ENCODE measurements around the gene NFKBIE. TPM values are rescaled to one million over a fixed set of nuclear protein-coding genes. Genes with fewer than 3 reads are reported as not detected.

The NFKBIE gene
- total and polyA plus RNA-seq, 2 of the 13 experiments (the other 11 are each of a cell fraction or from before 2014, with no cell fraction given), result 6.7 to 14.5 TPM

DNA sequence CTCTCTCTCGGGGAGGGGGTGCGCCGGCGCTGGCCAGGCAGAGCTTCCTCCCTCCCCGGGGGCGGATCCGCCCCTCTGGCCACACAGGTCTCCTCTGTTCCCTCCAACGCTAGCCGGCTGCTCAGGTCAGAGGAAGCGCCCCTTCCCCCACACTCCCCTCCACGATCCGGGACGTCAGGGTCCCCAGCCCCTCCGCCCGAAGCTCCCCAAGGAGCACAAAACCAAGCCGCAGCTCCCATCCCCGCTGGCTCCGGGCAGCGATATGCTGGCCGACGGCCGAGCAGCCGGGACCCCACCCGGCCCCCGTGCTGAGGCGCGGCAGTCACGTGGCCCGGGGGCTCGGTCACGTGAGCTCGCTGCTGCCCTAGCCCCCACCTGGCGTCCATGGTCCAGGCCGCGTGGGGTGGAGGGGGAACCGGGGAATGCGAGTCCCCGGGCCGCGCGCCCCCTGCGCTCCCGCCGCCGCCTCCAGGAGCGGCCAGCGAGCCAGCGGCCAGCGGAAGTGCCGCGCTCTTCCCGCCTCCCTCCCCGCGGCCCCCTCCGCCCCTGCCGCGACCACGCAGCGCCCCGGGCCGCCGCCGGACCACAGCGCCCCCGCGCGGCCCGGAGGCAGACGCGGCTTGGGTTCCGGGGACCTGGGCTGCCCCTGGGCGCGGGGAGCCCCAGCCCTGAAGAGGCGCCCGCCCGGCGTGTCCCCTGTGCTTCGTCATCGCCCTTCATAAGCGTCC lies 8.2 kb downstream of the NFKBIE start, which contains the start of gene SLC35B2 (continued):
- TF ChIP-seq, protein P1, sequence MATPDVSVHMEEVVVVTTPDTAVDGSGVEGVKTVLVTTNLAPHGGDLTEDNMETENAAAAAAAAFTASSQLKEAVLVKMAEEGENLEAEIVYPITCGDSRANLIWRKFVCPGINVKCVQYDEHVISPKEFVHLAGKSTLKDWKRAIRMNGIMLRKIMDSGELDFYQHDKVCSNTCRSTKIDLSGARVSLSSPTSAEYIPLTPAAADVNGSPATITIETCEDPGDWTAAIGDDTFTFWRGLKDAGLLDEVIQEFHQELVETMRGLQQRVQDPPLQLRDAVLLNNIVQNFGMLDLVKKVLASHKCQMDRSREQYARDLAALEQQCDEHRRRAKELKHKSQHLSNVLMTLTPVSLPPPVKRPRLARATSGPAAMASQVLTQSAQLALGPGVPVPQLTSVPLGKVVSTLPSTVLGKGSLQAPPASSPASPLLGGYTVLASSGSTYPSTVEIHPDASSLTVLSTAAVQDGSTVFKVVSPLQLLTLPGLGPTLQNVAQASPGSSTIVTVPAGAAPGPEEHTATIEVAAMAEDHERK (CRISPR knock-in tag; IDR thresholded peaks at IDR 0.05; ENCODE audit: low read depth), result peak; percentile 26; the same call in 1 of the 2 replicates
- TF ChIP-seq ZNF703 (CRISPR knock-in tag; IDR thresholded peaks at IDR 0.05; ENCODE audit: borderline replicate concordance), result no peak
- TF ChIP-seq ZNF383 (CRISPR knock-in tag; IDR thresholded peaks at IDR 0.05; ENCODE audit: borderline replicate concordance), result 0 out of 2 replicates have a peak, but pooled peaks have one; percentile 8
- TF ChIP-seq, protein P2, sequence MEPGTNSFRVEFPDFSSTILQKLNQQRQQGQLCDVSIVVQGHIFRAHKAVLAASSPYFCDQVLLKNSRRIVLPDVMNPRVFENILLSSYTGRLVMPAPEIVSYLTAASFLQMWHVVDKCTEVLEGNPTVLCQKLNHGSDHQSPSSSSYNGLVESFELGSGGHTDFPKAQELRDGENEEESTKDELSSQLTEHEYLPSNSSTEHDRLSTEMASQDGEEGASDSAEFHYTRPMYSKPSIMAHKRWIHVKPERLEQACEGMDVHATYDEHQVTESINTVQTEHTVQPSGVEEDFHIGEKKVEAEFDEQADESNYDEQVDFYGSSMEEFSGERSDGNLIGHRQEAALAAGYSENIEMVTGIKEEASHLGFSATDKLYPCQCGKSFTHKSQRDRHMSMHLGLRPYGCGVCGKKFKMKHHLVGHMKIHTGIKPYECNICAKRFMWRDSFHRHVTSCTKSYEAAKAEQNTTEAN (CRISPR knock-in tag; conservative IDR thresholded peaks at IDR 0.05), result no peak
- TF ChIP-seq PCBP1 (IDR thresholded peaks at IDR 0.05; ENCODE audit: borderline replicate concordance, low read depth, low read length), result peak; percentile 95; the same call in 1 of the 2 replicates
- peak; percentile 57; the same call in 1 of the 2 replicates for TF ChIP-seq ZKSCAN8 (CRISPR knock-in tag; IDR thresholded peaks at IDR 0.05; ENCODE audit: borderline replicate concordance)
- TF ChIP-seq MTA1 (CRISPR knock-in tag; IDR thresholded peaks at IDR 0.05; ENCODE audit: borderline replicate concordance), result peak; percentile 15; the same call in 1 of the 2 replicates
- TF ChIP-seq ZBTB21 (CRISPR knock-in tag; IDR thresholded peaks at IDR 0.05), result no peak
- TF ChIP-seq HNRNPH1 (optimal IDR thresholded peaks at IDR 0.05; ENCODE audit: low read depth, low read length), result no peak
- TF ChIP-seq, protein P3, sequence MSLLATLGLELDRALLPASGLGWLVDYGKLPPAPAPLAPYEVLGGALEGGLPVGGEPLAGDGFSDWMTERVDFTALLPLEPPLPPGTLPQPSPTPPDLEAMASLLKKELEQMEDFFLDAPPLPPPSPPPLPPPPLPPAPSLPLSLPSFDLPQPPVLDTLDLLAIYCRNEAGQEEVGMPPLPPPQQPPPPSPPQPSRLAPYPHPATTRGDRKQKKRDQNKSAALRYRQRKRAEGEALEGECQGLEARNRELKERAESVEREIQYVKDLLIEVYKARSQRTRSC (CRISPR knock-in tag; IDR thresholded peaks at IDR 0.05; ENCODE audit: low read depth), result no peak
- TF ChIP-seq, protein P4, sequence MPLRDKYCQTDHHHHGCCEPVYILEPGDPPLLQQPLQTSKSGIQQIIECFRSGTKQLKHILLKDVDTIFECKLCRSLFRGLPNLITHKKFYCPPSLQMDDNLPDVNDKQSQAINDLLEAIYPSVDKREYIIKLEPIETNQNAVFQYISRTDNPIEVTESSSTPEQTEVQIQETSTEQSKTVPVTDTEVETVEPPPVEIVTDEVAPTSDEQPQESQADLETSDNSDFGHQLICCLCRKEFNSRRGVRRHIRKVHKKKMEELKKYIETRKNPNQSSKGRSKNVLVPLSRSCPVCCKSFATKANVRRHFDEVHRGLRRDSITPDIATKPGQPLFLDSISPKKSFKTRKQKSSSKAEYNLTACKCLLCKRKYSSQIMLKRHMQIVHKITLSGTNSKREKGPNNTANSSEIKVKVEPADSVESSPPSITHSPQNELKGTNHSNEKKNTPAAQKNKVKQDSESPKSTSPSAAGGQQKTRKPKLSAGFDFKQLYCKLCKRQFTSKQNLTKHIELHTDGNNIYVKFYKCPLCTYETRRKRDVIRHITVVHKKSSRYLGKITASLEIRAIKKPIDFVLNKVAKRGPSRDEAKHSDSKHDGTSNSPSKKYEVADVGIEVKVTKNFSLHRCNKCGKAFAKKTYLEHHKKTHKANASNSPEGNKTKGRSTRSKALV (CRISPR knock-in tag; IDR thresholded peaks at IDR 0.05), result peak; percentile 41; the same call in 1 of the 2 replicates
- TF ChIP-seq SKI (IDR thresholded peaks at IDR 0.05; ENCODE audit: partially characterized antibody), result no peak
- TF ChIP-seq ZNF766 (CRISPR knock-in tag; IDR thresholded peaks at IDR 0.05; ENCODE audit: borderline replicate concordance), result no peak
- TF ChIP-seq ZNF430 (CRISPR knock-in tag; IDR thresholded peaks at IDR 0.05), result peak; percentile 97
- peak; percentile 48; the same call in 1 of the 2 replicates for TF ChIP-seq SOX5 (CRISPR knock-in tag; IDR thresholded peaks at IDR 0.05; ENCODE audit: borderline replicate concordance)
- TF ChIP-seq, protein P5, sequence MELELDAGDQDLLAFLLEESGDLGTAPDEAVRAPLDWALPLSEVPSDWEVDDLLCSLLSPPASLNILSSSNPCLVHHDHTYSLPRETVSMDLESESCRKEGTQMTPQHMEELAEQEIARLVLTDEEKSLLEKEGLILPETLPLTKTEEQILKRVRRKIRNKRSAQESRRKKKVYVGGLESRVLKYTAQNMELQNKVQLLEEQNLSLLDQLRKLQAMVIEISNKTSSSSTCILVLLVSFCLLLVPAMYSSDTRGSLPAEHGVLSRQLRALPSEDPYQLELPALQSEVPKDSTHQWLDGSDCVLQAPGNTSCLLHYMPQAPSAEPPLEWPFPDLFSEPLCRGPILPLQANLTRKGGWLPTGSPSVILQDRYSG (CRISPR knock-in tag; IDR thresholded peaks at IDR 0.05), result no peak
- TF ChIP-seq NKX3-1 (CRISPR knock-in tag; IDR thresholded peaks at IDR 0.05), result 0 out of 2 replicates have a peak, but pooled peaks have one; percentile 60
- peak; percentile 44; the same call in 1 of the 2 replicates for TF ChIP-seq ZNF724P (CRISPR knock-in tag; IDR thresholded peaks at IDR 0.05; ENCODE audit: borderline replicate concordance)
- TF ChIP-seq, protein P6, sequence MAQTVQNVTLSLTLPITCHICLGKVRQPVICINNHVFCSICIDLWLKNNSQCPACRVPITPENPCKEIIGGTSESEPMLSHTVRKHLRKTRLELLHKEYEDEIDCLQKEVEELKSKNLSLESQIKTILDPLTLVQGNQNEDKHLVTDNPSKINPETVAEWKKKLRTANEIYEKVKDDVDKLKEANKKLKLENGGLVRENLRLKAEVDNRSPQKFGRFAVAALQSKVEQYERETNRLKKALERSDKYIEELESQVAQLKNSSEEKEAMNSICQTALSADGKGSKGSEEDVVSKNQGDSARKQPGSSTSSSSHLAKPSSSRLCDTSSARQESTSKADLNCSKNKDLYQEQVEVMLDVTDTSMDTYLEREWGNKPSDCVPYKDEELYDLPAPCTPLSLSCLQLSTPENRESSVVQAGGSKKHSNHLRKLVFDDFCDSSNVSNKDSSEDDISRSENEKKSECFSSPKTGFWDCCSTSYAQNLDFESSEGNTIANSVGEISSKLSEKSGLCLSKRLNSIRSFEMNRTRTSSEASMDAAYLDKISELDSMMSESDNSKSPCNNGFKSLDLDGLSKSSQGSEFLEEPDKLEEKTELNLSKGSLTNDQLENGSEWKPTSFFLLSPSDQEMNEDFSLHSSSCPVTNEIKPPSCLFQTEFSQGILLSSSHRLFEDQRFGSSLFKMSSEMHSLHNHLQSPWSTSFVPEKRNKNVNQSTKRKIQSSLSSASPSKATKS (CRISPR knock-in tag; IDR thresholded peaks at IDR 0.05), result no peak
- TF ChIP-seq ZFP36L2 (CRISPR knock-in tag; IDR thresholded peaks at IDR 0.05), result no peak

All from HepG2 (cell line).